Mucosa of gallbladder (tissue), 1 donor: Measurements from ENCODE around the gene NRXN2. TPM values are rescaled to one million over a fixed set of nuclear protein-coding genes. Genes with fewer than 3 reads are reported as not detected.
A peak's percentile ranks its signal among the peaks of the same experiment; 100 is the strongest.

Experiments
- DNase-seq: peaks from one replicate; pipeline ENCODE4 v3.0.0-alpha.2; 2020; ENCODE audit warnings: low spot score
- total RNA-seq: library from RNA; stranded (reverse); gene quantifications from one replicate; pipeline ENCODE4 v1.2.1, GENCODE V29; 2021
- donor health status: DM: no; HTN: no; CAD: no.

The NRXN2 gene
- total RNA-seq, 1 donor from 2014 or later = 8.1 TPM

DNA sequence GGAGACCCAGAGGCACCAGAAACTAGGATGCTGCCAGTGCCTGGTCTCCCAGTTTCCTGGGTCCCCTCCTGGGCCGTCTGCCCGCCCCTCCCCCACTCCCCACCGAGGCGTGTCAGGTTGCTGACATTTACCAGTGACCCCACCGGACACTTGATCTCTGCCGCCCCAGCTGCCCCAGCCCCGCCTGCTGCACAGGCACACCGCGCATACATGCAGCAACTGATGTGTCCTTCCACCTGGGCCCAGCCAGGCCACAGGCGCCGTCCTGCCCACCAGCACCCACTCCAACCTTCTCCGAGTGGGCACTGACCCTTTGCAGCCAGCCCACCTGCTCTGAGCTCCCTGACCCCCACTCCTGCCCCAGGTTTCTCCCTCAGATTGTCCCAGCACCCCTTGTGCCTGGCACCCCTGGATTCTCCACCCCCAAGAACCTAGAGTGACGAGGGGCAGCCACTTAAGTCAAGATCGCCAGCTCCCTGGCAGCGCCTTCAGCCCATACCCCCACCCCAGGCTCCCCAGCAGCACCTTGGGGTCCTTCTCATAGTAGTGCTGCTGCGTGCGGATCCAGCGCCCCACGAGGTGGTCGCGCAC lies 36.2 kb upstream of the NRXN2 start:
- DNase-seq = no peak

DNA sequence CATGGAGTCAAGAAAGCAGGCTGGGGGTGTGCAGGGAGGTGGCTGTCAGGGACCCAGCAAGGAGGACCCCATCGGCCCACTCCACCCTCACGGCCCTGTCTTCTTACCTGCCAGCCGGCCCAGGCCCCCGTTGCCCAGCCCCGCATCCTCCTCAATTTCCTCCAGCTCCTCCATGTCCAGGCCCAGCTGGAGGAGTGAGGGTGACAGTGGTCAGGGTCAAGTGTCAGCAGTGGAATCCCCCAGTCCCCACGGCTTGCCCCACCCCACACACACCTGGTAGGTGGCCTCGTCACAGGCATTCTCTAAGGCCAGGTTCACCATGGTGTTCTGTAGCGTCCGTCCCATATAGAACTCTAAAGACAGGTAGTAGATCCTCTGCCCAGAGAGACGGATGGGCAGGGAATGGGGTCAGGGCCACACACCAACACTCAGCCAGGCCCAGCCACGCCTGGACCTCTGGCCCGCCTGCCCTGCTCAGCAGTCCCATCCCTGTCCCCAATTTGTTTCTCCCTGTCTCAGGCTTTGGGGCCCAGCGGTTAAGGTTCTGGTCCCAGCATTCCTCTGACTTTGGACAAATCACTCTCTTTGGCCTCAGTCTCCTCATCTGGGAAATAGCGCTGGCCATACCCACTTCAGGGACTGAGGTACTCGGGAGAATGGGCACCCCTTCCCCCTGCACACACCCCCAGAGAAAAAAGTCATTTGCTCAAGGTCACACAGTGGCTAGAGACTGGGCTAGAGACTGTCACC lies 35.5 kb upstream of the NRXN2 start:
- no peak for DNase-seq

- no peak for DNase-seq
Observed at GRCh38 chr11:64757549-64758329, 34.7 kb upstream of the NRXN2 start.

DNA sequence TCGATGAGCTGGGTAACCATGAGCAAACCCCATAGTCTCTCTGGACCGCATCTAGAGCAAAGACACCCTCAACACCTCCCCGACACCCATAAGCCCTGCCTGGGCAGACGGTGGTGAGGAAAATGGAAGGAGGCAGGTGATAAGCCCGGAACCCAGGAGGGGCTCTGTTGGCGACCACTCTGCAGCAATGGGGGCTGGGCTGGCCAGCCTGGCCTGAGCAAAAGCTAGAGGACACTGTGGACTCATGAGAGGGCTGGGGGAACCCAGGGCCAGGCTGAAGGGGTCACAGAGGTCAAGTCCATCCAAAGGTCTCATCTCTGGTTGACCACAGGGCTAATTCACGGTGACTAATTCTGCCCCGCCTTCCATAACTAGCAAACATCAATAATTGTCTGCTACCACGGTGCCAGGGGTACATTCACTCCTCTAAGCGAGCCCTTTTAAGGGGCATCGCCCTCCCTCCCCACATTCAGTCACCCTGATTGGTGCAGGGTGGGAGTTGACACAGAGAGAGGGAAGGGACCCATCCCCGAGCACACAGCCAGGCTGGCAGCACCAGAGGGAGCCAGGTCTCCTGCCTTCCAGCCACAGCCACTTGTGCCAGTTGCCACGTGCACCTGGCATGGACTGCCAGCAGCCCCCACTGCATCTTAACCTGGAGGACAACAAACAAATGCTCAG lies 32.8 kb upstream of the NRXN2 start:
- DNase-seq = no peak

GRCh38 chr11:64754919-64755662 lies 32.1 kb upstream of the NRXN2 start:
- DNase-seq = no peak

DNA sequence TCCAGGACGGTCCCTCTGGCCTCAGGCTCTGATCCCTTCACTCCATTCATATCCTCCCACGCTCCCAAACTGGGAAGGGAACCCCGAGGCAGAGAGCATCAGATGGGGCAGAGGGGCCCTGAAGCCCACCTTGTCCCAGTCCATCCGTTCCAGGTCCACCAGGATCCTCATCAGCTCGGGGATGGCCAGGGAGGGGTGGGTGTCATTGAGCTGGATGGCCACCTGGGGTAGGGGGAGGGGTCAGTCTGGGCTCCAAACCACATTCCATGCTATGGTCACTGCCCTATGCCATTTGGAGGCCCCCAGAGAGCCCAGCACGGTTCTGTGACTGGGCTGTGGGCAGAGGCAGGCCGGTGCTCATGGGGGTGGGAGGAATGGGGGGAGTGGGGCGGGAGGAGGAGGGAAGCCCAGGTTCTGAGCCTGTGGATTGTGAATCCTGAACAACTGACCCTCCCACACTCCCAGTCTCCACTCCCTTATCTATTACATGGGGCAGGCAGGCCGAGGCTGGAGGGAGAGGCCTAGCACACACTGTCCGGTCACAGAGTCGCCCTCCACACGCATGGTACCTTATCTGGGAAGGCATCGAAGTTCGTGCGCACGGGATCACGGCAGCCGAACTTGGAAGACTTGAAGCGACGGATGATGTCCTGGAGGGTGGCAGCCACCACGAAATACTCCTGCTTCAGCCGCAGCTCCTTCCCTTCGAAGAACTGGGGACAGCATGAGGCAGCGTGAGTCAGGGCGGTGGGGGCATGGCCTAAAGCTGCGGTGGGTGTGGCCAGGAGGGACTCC lies 31.3 kb upstream of the NRXN2 start:
- DNase-seq = no peak

DNA sequence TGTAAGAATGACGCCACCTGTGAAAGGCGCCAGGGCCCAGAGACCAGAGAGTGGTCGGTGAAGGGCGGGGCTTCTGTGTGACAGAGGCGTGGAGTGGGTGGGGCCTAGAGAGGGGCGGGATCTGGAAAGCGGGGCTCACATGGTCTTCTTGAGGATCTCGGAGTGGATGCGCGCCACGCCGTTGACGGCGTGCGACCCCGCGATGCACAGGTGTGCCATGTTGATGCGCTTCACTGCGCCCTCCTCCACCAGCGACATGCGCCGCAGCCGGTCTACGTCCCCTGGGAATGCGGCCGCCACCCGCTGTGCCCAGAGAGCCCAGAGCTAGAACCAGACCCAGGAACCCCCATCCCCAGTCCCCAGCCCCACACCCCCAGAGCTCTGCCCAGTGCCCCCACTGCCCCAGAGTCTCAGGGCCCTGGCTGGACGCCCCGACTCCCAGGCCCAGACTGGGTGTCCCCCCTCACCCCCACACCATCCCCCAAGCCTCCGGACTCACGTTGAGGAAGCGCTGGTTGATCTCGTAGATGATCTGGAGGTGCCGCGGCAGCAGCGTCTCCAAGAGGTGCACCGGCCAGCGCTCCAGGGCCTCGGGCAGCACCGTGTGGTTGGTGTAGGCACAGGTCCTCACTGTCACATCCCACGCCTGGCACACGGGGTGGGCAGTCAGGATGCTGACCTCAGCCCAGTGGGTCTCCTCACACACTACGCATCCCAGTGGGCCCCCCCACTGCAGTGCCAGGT lies 30.6 kb upstream of the NRXN2 start:
- no peak for DNase-seq

- DNase-seq = no peak
Observed at GRCh38 chr11:64753019-64753379, 30.0 kb upstream of the NRXN2 start.

DNA sequence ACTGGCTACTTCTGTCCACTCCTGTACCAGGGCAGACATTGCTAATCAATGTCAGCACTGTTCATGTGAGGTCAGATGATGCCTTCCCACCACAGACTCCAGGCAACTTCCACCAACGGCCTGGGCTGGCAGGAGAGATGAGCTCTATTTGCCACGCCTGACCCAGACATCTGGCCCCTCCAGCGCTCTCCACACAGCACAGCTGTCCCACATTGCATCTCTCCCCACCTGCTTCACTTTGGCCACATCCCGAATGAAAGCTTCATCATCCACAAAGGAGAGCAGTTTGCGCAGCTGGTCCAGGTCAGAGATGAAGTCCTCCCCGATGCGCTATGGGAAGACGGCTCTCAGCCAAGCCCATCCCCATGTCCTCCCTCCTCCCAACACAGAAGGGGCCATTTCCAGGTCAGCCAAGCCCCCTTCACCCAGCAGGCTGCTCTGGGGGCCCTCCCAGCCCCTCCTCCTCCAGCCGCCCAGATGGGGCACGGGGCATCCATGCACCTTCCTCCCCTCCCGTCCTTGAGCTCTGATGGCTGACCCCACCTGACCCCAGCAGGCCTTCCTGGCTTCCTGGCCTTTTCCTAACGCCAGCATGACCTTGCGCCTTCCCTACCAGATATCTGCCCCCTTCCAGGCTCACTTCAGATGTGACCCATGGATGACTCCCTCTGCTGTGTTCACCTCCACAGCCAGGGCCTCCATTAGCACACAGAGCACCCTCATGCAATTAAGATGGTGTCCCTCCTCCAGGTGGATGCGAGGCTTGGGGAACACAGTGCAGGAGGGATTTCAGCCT lies 29.4 kb upstream of the NRXN2 start:
- no peak for DNase-seq

DNA sequence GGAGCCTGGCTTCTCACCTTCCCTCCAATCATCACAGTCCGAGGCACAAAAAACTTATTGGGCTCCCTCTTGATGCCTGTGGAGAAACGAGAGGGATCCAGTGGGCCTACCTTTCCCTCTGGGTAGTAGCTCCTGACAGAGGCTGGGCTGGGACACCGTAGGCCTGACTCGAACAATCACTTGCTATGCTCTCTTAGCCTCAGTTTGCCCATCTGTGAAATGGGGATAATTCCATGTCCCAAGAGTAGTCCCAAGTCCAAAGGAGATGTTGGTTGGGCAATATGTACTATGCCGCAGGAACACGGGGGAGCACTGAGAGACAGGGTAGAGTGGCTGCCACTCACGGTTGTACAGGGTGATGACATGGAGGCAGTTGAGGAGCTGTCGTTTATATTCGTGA lies 28.6 kb upstream of the NRXN2 start:
- no peak for DNase-seq

DNA sequence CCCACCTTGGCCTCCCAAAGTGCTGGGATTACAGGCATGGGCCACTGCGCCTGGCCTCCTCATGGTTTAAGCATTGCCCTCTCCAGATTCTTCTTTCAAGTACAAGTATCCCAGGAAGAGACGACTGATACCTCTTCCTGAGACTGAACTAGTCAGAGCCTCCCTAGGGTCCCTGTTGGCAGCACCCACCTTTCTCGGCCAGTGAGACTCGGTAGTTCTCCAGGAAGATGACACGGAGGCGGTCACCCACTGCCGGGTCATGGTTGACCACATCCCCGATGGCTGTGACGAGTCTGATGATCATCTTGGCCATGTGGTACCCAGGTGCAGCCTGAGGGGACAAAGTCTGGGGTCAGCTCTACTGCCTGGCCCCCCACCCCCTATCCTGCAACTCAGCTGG lies 28.1 kb upstream of the NRXN2 start:
- no peak for DNase-seq

- DNase-seq = no peak
Observed at GRCh38 chr11:64750361-64751054, 27.5 kb upstream of the NRXN2 start.

DNA sequence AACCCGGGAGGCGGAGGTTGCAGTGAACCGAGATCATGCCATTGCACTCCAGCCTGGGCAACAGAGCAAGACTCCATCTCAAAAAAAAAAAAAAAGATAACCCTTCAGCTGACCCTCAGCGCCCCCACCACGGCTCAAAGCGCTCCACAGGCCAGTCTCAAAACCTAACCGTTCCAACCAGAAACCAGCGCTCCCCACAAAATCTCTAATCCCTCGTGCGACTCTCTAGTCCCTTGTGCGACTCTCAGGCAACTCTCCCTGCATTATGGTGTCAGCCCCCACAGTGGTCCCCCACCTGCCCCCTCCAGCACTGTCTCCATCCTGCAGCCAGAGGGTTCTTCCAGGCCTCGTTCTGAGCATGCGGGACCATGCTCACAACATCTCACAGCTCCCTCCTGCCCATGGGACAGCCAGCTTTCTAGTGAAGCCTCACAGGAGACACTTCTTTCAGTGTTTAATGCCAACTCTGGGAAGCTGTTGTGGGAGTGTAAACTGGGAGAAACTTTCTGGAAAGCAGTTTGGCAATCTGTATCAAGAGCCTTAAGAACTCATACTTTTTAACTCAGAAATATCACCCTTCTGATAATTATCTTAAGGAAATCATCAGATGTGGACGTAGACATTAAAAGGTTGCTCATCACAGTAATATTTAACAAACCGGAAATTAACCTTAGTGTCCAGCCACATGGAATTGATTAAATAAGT lies 25.1 kb upstream of the NRXN2 start:
- no peak for DNase-seq

- no peak for DNase-seq
Observed at GRCh38 chr11:64746486-64746885, 23.5 kb upstream of the NRXN2 start.

DNA sequence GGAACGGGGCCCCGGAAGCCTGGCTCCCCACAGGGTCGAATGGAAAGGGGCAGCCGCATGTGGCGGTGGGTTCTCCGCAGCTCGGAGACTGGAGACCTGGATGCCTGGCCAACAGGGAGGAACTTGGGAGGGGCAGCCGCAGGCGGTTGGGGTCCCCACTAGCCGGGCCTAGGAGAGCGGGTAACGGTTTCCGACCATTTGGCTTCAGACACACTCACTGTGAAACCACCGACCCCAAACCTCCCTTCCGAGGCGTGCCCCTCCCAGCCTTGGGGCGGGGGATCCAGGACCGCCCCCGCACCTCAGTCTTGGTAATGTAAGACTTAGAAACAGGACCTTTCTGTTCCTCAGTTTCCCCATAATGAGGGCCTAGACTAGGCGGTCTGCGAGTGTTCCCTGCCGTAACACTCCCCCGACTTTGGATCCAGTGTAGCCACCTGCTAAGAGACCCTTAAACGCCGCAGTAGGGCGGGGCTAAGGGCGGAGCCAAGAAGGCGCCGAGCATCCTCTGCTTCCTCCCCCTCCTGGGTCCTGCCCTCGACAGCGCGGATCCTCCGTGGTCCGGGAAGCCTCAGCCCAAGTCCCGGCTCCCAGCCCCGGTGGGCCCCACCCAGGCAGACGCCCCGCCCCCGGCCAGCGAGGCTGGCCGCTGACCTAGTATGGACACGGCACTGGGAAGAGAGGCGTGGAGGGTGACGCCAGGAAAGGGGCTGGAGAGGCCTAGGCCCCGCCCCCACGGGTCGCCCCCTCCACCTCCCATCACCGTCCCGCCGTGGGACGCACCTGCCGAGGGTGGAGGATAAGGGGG lies 22.7 kb upstream of the NRXN2 start:
- peak; percentile 78 for DNase-seq

DNA sequence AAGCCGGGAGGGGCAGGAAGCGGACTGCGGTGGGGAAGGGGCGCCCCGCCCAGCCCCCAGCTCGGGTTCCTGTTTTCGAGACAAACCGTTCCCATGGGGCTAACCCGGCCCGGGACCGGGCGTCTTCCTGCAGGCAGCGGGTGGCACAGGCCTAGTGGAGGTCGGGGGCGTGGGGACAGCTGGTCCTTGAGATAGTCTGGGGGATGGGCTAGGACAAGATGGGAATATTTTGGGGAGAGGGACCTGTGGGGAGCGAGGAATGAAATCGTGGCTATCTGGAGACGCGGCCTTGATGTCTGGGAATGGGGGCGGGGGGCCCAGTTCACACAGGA lies 22.2 kb upstream of the NRXN2 start:
- peak; percentile 77 for DNase-seq

- DNase-seq = no peak
Observed at GRCh38 chr11:64744544-64745188, 21.7 kb upstream of the NRXN2 start.
